HFFc6 (cell line): ENCODE results near the gene SCAF4. TPM values are rescaled to one million over a fixed set of nuclear protein-coding genes. Genes with fewer than 3 reads are reported as not detected.
"Not testable (repeated sequence)": the region's sequence is repeated elsewhere in the genome, so short reads cannot be mapped to it uniquely, and the experiment has no call there.

Experiments
- DNase-seq: peaks from one replicate; pipeline ENCODE4 v3.0.0-alpha.2; 2018
- H3K27ac Mint-ChIP-seq: 2 replicates; pipeline ENCODE4 v1.8.0; 2020; ENCODE audit warnings: mild to moderate bottlenecking, mixed read lengths
- H3K27me3 Mint-ChIP-seq: 2 replicates; pipeline ENCODE4 v1.8.0; 2021; ENCODE audit warnings: mild to moderate bottlenecking, moderate library complexity, mixed read lengths; ENCODE audit not compliant: insufficient read depth
- H3K36me3 Mint-ChIP-seq: 2 replicates; pipeline ENCODE4 v1.8.0; 2021; ENCODE audit warnings: low read depth, mixed read lengths
- H3K4me1 Mint-ChIP-seq: 2 replicates; pipeline ENCODE4 v1.8.0; 2020; ENCODE audit warnings: low read depth, mixed read lengths
- H3K4me3 Mint-ChIP-seq: 2 replicates; pipeline ENCODE4 v1.8.0; 2020; ENCODE audit warnings: mild to moderate bottlenecking, moderate library complexity, mixed read lengths
- H3K9me3 Mint-ChIP-seq: 2 replicates; pipeline ENCODE4 v1.8.0; 2020; ENCODE audit warnings: mild to moderate bottlenecking, mixed read lengths
- CTCF ChIP-seq: fragments of 200-600 bp; sonication (generic); IDR thresholded peaks from 2 replicates; pipeline ENCODE4 v1.5.0; 2021; ENCODE audit warnings: antibody characterized with exemption, mild to moderate bottlenecking
- total RNA-seq, 6 experiments: library from RNA; stranded (reverse); fragmentation: NEBNext Ultra II Directional; extraction: Animal tissue kit (Norgen Biotek cat#: 25700); gene quantifications; 2 replicates in 1 of 6; 3 replicates in 5 of 6; pipeline ENCODE4 v1.2.3, GENCODE V29; 2021

The SCAF4 gene
- total RNA-seq, 6 experiments from 2014 or later, result 21.8 to 28.4 (median 26.3) TPM

- DNase-seq, result no peak
- no peaks in the 10 kb centered on the region; the same call in 1 of the 2 replicates for H3K9me3 Mint-ChIP-seq
- H3K36me3 Mint-ChIP-seq, result no peaks in the 10 kb centered on the region
- H3K27ac Mint-ChIP-seq, result no peak overlapping the region
- TF ChIP-seq CTCF, result no peak
- no peaks in the 10 kb centered on the region for H3K27me3 Mint-ChIP-seq
- no peak overlapping the region for H3K4me3 Mint-ChIP-seq
- H3K4me1 Mint-ChIP-seq, result no peaks in the 10 kb centered on the region
Observed at GRCh38 chr21:31752352-31752751, 20.4 kb upstream of the SCAF4 start.

- no peak for TF ChIP-seq CTCF
- H3K4me1 Mint-ChIP-seq, result no peaks in the 10 kb centered on the region
- H3K4me3 Mint-ChIP-seq, result no peak overlapping the region
- no peak overlapping the region for H3K27ac Mint-ChIP-seq
- H3K9me3 Mint-ChIP-seq, result no peaks in the 10 kb centered on the region; the same call in 1 of the 2 replicates
- H3K27me3 Mint-ChIP-seq, result no peaks in the 10 kb centered on the region
- no peaks in the 10 kb centered on the region for H3K36me3 Mint-ChIP-seq
- no peak for DNase-seq
Observed at GRCh38 chr21:31750843-31751242, 18.9 kb upstream of the SCAF4 start.

- no peaks in the 10 kb centered on the region for H3K36me3 Mint-ChIP-seq
- H3K27me3 Mint-ChIP-seq, result peaks cover 1% of the 10 kb centered on the region; the same call in 1 of the 2 replicates
- H3K27ac Mint-ChIP-seq, result no peak overlapping the region
- H3K9me3 Mint-ChIP-seq, result no peaks in the 10 kb centered on the region; the same call in 1 of the 2 replicates
- H3K4me1 Mint-ChIP-seq, result no peaks in the 10 kb centered on the region
- no peak for TF ChIP-seq CTCF
- no peak overlapping the region for H3K4me3 Mint-ChIP-seq
- no peak for DNase-seq
Observed at GRCh38 chr21:31744182-31744800, 12.4 kb upstream of the SCAF4 start.

GRCh38 chr21:31743712-31744111 is 11.8 kb upstream of the SCAF4 start:
- DNase-seq, result no peak
- TF ChIP-seq CTCF, result no peak
- Mint-ChIP-seq H3K27ac (no peak overlapping the region), H3K27me3 (peaks cover 1% of the 10 kb centered on the region; the same call in 1 of the 2 replicates), H3K4me3 (no peak overlapping the region), H3K36me3 (no peaks in the 10 kb centered on the region), H3K4me1 (peaks cover 1% of the 10 kb centered on the region; the same call in 1 of the 2 replicates), H3K9me3 (no peaks in the 10 kb centered on the region)

- H3K27me3 Mint-ChIP-seq, result peaks cover 1% of the 10 kb centered on the region; the same call in 1 of the 2 replicates
- no peak overlapping the region for H3K27ac Mint-ChIP-seq
- H3K36me3 Mint-ChIP-seq, result no peaks in the 10 kb centered on the region
- H3K4me1 Mint-ChIP-seq, result peaks cover 9% of the 10 kb centered on the region; the same call in 1 of the 2 replicates
- TF ChIP-seq CTCF, result no peak
- no peak overlapping the region for H3K4me3 Mint-ChIP-seq
- no peak for DNase-seq
- no peaks in the 10 kb centered on the region for H3K9me3 Mint-ChIP-seq
Observed at GRCh38 chr21:31741116-31741515, 9.2 kb upstream of the SCAF4 start.

- not testable (repeated sequence) for H3K9me3 Mint-ChIP-seq, H3K27me3 Mint-ChIP-seq, H3K36me3 Mint-ChIP-seq, H3K27ac Mint-ChIP-seq, H3K4me1 Mint-ChIP-seq, DNase-seq, H3K4me3 Mint-ChIP-seq
Observed at GRCh38 chr21:31737586-31738397, 5.9 kb upstream of the SCAF4 start.
